HG03159 (cell line): ENCODE data around the gene LIPI.
"Not testable (repeated sequence)": the region's sequence is repeated elsewhere in the genome, so short reads cannot be mapped to it uniquely, and the experiment has no call there.

ENCODE experiments used
- ATAC-seq: cut with Tn5 transposase; IDR thresholded peaks from one replicate; pipeline ENCODE4 v1.9.1; 2021; ENCODE audit warnings: mild to moderate bottlenecking, moderate library complexity; ENCODE audit not compliant: unreplicated experiment

The LIPI gene

DNA sequence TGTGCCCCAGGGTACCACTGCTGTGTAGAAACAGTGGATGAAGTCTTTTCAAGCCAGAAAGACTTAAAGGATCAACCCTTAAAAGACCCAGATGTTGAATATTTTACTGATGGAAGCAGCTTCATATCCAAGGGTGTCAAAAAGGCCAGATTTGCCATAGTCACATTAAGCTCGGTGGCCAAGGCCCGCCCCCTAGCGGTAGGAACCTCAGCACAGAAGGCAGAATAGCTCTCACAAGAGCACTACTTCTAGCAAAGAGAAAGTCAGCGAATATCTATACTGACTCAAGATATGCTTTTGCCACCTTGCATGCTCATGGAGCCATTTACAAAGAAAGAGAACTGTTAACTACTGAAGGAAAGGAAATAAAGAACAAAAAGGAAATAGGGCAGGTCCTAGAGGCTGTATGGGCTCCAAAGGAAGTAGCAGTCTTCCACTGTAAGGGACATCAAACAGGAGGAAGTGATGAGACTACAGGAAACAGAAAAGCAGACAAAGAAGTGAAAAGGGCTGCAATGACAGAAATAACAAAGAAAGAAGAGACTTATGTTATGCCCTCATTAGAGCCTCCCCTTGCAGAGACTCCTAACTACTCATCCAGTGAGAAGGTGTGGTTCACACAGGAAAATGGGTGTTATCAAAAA, 90.5 kb downstream of the LIPI start:
- peak; percentile 58 for ATAC-seq

DNA sequence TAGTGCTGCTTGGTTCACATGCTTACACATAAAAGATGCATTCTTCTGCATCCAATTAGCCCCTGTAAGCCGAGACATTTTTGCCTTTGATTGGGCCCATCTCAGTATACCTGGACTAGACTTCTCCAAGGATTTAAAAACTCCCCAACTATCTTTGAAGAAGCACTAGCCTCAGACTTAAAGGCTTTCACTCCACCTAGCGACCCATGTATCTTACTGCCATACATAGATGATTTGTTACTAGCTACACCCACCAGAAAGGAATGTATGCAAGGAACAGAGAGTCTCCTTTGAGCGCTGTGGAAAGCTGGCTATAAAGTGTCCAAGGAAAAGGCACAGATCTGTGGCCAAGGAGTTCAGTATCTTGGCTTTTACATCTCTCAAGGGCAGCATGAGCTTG, 91.7 kb downstream of the LIPI start:
- no peak for ATAC-seq

- peak; percentile 87 for ATAC-seq
These were observed 94.7 kb downstream of the LIPI start for GRCh38 chr21:14116080-14116481.

- no peak for ATAC-seq
These were observed 95.1 kb downstream of the LIPI start for GRCh38 chr21:14115646-14116045.

DNA sequence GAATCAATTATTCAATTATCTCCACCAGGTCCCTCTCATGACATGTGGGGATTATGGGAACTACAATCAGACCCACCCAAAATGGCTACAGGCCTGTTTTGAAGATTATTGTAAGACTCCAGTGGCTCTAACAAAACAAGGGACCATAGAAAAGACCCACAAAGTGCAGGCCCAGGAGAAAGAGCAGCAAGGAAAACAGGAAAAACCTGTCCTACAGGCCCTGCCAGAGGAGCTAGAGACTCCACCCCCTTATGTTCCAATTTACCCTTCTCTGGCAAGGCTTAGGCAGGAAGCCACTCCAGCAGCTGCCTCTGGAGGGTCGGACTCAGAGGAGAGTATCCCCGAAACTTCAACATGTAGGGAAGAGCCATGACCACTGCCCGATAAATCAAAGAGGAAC, 96.5 kb downstream of the LIPI start:
- ATAC-seq, result no peak

DNA sequence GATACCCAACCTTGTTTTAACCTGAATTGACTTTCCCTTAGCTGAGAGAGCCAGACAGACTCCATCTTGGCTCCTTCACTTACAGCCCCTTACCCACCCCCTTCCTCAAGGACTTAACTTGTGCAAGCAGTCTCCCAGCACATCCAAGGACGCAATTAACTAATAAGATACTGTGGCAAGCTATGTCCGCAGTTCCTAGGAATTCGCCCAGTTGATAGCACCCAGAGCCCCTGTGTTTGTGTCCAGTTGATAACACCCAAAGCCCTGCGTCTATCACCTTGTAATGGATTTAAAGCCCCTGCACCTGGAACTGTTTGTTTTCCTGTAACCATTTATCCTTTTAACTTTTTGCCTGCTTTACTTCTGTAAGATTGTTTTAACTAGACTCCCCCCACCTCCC, 106.2 kb downstream of the LIPI start:
- ATAC-seq, result not testable (repeated sequence)

- no peak for ATAC-seq
These were observed 111.2 kb downstream of the LIPI start for GRCh38 chr21:14099570-14099969.

DNA sequence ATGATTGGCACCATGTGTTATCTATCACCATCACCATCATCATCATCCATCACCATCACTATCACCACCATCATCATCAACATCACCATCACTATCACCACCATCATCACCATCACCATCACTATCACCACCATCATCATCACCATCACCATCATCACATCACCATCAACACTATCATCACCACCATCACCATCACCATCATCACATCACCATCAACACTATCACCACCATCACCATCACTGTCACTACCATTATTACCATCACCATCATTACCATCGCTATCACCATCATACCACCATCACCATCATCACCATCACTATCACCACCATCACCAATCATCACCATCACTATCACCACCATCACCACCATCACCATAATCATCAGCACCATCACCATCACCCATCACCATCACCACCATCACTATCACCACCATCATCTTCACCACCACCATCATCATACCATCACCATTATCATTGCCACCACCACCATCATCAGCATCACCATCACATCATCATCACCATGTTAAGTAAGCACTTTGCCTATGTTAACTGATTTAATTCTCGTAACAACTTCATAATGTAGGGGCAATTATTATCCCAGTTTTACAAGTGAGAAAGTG, 112.8 kb downstream of the LIPI start:
- no peak for ATAC-seq

- ATAC-seq, result no peak
These were observed 114.2 kb downstream of the LIPI start for GRCh38 chr21:14096577-14096976.

GRCh38 chr21:14096172-14096571, 114.6 kb downstream of the LIPI start:
- no peak for ATAC-seq

- no peak for ATAC-seq
These were observed 115.7 kb downstream of the LIPI start for GRCh38 chr21:14095056-14095455.

GRCh38 chr21:14092834-14093560, 117.8 kb downstream of the LIPI start:
- ATAC-seq, result no peak

- ATAC-seq, result not testable (repeated sequence)
These were observed 120.6 kb downstream of the LIPI start for GRCh38 chr21:14090184-14090583.

DNA sequence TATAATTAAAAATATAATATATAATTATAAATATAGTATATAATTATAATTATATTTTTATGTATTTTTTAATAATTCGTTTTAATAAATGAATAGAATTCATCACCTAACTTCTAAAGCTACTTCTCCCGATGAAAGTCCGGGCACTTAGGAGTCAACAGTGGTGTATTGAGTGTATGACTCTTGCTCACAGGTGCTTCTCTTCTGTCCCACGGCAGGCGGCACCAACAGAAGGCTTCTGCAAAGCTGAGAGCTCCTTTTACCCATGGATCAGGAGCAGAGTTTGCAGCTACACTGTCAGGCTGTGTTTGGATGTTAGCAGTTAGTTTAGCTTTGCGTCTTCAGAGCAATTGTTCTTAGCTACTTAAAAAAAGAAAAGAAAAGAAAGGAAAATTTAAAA, 122.4 kb downstream of the LIPI start:
- ATAC-seq, result no peak

DNA sequence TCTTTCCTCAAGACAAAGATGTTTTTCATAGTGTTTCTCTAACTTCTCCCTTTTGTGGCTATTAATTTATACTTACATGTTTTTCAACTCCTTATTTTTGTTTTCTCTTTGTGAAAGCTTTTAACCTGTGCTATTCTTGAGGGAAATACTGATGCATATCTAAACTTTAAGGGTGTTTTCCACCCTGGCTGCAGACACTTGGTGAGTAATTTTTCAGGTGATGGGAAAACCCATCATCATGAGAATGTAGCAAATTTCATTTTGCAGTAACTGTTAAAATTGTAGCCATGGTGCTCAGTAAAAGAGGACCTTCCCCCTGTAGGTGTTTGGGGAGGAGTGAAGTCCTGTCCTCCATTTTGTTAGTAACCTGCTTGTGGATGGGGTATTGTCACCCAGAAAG, 124.2 kb downstream of the LIPI start:
- no peak for ATAC-seq

GRCh38 chr21:14084701-14085100, 126.1 kb downstream of the LIPI start:
- no peak for ATAC-seq

GRCh38 chr21:14084068-14084501, 126.7 kb downstream of the LIPI start:
- ATAC-seq, result no peak

- no peak for ATAC-seq
These were observed 130.0 kb downstream of the LIPI start for GRCh38 chr21:14080764-14081096.

DNA sequence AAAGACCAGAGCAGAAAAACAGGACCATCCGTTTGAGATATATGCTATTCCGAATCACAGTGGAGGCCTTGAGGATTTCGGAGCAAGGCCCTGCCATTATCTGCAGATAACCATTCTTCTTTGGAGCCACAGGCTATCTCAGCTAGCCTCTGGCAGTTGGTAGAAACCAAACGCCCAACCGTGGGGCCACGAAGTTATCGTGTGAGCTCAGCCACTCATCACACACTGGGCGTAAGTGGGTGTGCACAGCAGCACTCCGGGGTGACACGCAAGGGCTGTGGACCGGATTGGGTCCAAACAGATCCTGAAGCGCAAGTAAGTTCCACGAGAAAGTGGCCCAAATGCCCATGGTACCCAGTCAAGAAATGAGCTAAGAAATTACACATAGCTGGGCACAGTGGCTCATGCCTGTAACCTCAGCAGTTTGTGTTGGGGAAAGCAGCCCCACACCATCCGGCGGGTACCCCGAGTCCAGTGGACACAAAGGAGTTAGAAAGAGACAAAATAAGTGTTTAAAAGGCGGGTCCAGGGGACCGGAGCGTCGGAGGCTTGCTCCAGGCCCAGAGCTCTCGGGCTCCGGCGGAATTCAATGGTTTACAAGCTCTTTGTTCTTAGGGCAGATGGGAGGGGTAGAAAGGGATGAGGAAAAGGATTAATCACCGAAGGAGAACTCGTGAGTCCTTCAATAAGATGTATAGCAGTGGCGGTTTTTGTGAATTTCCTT, 130.6 kb downstream of the LIPI start:
- no peak for ATAC-seq

GRCh38 chr21:14078746-14079375, 131.9 kb downstream of the LIPI start:
- ATAC-seq, result no peak

- ATAC-seq, result no peak
These were observed 134.5 kb downstream of the LIPI start for GRCh38 chr21:14076143-14076806.
